ENCODE data around the gene DOCK3. TPM values are rescaled to one million over a fixed set of nuclear protein-coding genes. Genes with fewer than 3 reads are reported as not detected.

Gene DOCK3, protein sequence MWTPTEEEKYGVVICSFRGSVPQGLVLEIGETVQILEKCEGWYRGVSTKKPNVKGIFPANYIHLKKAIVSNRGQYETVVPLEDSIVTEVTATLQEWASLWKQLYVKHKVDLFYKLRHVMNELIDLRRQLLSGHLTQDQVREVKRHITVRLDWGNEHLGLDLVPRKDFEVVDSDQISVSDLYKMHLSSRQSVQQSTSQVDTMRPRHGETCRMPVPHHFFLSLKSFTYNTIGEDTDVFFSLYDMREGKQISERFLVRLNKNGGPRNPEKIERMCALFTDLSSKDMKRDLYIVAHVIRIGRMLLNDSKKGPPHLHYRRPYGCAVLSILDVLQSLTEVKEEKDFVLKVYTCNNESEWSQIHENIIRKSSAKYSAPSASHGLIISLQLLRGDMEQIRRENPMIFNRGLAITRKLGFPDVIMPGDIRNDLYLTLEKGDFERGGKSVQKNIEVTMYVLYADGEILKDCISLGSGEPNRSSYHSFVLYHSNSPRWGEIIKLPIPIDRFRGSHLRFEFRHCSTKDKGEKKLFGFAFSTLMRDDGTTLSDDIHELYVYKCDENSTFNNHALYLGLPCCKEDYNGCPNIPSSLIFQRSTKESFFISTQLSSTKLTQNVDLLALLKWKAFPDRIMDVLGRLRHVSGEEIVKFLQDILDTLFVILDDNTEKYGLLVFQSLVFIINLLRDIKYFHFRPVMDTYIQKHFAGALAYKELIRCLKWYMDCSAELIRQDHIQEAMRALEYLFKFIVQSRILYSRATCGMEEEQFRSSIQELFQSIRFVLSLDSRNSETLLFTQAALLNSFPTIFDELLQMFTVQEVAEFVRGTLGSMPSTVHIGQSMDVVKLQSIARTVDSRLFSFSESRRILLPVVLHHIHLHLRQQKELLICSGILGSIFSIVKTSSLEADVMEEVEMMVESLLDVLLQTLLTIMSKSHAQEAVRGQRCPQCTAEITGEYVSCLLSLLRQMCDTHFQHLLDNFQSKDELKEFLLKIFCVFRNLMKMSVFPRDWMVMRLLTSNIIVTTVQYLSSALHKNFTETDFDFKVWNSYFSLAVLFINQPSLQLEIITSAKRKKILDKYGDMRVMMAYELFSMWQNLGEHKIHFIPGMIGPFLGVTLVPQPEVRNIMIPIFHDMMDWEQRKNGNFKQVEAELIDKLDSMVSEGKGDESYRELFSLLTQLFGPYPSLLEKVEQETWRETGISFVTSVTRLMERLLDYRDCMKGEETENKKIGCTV (N-terminal part only)
- polyA plus RNA-seq (2013, experiment 1 of 2; ENCODE audit: insufficient read length) = 0.13 TPM
- 0.26 TPM for polyA plus RNA-seq (2013, experiment 2 of 2; ENCODE audit: insufficient read length)

DNA sequence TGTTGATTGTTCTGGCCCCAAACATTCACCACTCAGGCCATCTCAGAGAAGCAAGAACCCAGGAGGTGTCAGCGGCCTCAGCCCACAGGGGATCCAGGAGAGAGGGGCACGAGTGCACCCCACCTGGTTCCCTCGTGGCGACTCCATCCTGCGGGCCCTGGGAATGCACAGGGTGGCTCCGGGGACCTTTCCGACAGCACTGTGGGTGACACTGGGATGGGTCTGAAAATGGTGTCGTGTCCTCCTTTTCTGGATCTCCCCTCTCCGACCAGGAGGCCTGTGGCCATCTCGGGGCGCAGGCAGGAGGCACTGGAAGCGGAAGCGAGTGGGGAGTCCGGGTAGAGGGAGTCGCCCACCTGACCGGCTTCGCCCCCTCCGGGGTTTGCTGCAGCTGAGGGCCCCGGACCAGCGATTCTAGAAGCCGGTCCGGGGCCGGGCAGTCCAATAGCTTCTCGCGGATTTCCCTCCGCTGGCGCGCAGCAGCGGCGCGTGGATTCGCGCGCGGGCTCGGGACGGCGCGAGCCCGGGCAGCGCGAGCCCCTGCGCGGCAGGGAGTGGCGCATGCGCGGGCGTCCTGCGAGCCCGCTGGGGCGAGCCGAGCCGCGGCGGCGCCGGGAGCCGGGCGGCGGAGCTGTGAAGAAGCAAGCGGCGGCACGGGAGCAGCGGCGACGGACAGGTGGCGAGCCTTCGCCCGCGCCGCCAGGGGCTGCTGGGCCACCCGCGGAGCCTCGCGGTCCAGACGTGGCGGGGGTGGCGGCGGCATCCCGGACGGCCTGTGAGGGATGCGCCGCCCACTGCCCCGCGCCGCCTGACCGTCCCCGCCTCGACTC is at the start of gene DOCK3:
DOCK3 (plus strand) TSS at position 579 of the 830 bp plus-strand sequence. CDS start 337 bp downstream, outside the sequence.
- peak; percentile 53 for DNase-seq

DNA sequence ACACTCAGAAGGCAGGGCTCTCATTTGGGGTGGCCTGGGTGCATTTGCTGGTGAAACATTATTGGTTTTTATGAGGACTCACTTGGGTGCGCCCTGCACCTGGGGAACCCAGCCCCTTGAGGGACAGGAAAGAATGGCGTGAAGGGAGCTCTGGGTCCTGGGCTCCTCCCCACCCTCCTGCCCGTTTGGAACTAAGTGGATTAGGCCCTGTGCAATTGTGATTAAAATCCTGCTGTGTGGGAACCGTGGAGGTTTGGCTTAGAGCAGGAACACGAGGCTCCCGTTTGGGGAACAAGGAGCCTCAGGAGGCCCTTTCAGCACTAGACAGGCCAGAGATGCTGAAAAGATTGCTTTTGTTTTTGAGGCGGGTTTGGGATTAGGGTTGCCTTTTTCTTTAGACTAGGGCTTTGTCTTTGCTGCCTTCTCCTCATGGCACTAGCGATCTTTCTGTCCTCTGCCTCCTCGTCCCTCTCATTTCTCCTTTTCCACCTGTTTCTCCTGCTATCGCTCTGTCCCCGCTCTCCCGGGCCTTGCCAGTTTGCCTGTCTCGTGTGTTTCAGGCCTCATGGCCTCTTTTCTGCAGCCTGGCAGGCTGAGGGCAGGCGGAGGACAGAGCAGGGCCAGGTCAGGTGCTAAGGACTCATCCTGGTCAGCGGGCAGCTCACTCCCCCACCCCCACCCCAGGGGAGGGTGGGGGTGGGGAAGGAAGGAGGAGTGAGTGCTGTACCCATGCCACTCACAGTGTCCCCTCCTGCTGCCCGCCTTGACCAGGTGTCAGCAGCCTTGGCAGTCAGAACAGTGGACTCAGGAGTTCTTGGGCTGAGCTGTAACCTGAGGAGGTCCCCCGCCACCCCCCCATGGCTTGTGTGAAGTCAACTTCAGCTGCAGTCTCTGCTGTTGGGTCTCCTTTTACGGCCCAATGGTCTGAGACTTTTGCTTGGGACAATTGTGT is 49.2 kb upstream of the DOCK3 start:
- no peak for DNase-seq

DNA sequence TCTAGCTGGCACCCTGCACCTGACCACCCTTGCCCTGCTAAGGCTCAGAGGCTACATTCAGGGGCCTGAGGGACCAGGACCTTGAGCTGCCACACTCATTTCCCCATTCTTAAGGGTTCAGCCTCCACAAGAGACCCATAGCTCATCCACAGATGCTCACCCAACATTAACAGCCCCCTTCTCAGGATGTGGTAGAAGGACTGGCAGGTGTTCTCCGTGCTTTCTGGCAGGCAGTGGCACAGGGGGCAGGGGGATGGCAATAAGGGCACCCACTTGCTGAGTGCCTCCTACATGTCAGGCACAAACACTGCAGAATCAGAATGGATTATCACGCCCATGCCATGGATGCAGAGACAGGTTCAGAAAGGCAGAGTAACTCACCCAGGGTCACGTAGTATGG is 48.3 kb upstream of the DOCK3 start:
- no peak for DNase-seq

DNA sequence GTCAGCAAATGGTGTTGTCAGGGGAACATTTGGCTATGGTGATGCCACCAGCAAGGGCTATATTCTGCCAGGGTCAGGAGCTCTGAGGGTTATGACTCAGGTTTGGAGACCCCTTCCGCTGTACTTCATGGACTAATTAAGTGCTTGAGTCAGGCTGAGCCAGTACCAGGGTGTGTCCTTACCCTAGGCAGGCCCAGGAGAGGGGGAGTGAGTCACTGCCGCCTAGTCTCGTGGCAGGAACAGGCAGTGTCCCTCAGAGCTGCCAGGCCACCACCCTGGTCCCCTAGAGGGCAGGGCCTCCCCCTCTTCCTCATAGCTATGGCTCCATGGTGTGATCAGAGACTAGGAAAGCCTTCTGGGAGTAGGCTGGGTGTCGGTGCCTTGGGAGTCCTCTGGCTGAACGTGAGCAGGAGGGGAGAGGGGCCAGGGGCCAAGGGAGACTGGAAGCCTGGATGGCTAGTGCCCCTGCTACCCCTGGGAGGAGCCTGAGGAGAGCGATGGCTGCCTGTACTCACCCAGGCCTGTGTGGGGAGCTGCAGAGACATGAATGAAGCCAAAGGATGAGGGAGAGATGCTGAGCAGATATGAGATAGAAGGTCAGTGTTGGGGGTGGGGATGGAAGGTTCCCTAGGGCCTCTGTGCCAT is 47.2 kb upstream of the DOCK3 start:
- peak; percentile 75 for DNase-seq

DNA sequence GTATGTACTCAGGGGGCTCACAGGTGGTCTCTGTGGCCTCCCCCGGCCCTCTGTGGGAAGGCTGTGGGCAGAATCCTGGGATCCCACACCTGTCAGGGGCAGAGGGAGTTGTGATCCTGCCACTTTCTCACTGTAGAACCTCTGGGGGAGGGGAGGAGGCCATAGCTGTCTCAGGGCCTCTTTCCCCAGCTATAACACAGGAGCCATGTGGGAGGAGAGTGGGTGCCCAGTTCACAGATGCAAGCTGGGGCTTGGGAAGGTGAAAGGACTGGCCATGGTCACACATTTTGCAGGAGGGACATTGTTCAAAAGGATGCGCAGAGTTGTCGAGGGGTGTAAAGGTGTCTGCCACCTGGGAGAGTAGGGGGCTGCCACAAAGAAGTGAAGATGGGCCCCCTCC is 46.1 kb upstream of the DOCK3 start:
- no peak for DNase-seq

DNA sequence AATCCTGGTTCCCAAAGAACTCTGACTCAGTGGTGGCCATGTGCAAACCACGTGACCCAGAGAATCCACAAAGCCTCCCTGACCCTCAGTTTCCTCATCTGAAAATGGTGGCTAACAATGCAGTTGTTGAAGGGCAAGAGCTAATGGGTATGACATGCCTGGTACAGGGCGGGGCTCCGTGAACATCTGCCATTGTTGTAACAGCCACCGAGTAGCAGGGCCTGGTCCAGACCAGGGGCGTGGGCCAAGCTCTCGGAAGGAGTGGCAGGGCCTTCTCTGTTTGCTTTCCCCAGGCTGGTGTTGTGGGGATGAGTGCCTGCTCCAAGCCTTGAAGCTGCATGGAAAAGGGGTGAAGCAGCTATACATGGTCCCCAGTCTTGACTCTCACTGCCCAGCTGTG is 44.3 kb upstream of the DOCK3 start:
- no peak for DNase-seq

DNA sequence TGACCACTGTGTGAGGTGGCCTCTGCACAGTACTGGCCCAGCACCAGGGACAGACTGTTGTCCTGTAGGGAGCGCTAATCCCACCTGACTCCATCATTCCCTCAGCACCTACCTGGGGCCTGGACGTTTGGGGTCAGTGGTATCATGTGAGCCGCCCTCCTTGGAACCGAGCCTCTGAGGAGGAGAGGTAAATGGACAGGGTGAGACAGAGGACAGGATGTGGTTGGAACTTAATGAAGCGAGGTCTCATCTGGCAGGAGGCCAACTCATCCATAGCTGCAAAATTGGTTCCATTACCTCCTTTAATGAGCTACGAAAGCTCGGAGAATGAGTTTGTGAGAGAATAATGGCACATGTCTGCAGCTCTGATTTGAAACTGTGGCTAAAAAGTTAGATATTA is 43.9 kb upstream of the DOCK3 start:
- DNase-seq = no peak

DNA sequence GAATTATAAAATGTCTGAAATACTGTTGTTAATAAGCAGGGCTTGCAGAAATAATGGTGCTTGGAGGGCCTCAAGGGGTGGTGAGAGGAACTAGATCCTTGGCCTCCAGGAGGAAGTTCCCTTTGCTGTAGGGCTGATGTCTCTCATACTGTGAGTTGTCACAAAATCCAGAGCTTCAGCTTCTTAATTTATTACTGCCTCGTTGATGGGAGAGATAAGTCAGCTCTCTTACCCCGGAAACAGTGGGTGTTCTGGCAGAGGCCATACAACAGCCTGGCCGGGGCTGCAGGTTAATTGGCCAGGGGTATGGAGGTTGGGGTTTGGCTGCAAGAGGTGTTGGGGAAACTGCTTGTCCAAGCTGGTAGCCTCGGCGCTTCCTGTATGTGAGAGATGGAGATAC is 42.3 kb upstream of the DOCK3 start:
- DNase-seq = no peak

DNA sequence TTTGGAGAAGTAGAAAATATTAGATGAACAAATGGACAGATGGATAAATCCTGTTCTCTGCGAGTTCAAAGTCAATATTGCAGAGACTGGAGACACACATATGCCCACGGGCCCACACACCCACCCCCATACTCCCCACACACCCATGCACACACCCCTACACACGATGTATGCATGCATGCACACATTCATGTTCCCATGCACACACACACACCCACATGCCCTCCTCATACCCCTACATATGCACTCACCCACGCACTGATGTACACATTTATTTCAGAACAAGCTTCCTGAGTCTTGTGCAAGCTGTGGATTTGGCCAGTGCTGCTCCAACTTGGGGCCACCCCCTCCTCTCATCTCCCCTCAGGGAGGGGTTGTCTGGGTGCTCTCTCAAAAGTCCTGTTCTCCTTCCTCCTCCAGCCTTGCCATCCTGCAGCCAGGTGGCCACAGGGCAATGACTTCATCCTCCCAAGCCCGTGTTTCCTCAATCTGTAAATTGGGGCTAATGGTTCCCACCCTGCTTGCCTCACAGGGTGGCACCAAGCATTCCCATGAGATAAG is 41.4 kb upstream of the DOCK3 start:
- DNase-seq = no peak

DNA sequence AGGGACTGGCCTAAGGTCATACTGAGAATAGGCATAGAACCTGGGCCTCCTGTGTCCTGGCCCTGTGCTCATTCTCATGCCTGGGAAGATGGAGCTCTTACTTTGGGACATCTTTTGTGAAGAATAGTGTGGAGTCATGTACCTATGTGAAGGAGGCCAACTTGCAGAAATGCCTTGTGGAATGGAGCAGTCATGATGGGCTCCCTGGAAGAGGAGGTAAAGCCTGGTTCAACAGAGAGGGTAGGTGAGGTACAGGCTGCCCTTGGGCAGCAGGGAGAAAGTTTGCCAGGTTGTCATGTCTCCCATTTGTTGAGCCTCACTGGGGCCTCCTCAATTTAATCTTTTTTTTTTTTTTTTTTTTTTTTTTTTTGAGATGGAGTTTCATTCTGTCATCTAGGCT is 39.7 kb upstream of the DOCK3 start:
- no peak for DNase-seq

DNA sequence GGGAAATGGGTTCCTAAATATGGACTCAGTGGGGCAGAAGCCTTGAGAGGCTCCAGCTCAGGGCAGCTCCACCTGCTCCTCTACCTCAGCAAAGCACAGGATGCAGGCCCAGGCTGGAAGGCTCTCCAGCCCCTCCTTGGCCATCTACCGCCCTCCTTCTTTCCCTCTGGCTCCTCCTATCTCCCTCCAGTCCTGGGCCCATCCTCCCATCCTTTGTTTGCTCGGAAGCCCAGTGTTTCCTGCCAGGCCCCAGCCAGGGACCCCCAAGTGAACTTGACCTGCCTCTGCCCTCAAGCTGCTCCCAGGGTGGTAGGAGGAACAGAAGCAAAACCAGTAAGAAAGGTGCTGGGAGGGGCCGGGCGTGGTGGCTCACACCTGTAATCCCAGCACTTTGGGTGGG is 37.7 kb upstream of the DOCK3 start:
- DNase-seq = no peak

DNA sequence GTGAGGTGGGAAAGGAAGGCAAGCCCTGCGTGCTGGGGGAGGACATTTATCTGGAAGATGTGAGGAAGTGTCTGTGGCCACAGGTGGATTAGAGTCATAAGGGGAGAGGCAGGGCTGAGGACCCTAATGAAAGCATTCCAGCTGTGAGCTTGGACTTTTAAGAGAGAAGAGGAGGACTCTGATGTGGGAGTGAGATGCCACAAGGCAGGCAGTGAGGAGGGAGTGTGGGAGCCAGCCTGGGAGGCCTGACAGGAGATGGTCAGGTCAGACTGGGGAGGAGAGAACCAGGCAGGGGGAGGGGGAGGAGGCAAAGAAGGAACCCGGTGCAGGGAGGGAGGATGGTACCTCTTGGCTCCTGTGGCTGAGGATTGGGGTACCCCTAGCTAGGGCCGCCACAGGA is 36.8 kb upstream of the DOCK3 start:
- no peak for DNase-seq

DNA sequence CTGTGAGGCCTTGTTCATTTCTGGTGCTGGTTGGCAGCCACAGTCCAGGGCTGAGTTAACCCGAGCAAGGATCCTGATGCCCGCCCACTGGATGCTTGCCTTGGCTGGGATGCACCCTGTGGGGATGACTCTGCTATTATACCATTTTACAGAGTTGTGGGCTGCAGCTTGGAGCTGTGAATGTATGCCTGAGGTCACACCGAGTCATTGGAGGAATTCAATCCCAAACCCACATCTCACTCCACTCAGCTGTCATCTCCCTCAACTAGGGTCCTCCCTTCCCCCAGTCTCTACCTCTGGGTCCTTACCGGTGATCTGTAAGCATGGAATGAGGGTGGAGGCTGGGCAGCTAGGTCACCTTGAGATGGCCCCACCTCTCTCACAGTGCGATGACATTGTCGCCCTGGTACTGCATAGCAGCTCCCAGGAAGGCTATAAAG is 35.7 kb upstream of the DOCK3 start:
- DNase-seq = peak; percentile 74

DNA sequence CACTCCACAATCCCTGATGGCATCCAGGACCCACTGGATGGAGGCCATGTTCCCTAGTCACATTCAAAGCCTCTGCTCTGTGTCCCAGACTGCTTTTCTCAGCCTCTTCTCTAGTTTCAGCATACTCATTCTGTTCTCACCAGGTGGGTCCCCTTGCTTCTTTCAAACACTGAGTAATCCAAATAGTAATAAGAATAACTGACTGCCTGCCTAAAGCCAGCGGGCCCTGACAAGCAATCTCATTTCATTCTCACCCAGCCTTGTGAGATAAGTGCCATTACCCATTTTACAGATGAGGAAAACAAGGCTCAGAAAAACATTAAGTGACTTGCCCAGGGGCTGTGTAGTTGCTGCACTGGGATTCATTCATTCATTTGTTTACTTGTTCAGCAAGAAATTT is 32.3 kb upstream of the DOCK3 start:
- no peak for DNase-seq

DNA sequence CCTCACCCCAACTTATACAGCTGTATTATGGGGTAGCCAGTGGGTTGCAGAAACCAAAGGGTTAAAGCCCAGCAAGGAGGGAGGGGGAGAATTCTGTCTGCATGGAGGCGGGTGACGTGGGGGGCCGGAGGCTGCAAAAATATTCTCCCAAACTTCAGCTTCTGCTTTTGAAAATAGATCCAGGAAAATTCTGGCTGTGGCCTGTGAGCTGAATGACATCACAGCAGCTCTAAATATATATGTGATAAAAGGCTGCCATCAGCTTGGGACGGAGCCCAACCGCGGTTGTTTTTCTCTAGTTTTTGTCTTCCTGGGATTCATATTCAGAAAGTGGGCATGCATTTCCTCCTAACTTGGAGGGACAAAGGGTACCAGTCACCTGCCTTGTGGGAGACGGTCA is 30.2 kb upstream of the DOCK3 start:
- no peak for DNase-seq

DNA sequence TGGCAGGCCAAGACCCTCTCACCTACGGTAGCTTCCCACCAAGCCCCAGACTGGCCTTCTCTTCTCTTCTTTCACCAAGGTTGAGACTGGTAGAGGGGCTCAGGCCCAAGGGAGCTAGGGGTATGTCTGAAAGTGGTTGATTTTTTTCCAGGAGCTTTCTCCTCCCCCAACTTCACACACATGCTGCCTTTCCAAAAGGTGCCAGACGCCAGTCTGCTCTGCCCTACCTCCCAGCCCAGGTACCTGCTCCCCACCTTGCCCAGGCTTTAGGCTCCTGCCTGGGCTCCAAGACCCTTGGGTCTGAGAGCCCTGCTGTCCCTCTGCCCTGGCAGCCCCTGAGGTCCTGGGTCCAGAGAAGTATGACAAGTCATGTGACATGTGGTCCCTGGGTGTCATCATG is 29.3 kb upstream of the DOCK3 start:
- no peak for DNase-seq

DNA sequence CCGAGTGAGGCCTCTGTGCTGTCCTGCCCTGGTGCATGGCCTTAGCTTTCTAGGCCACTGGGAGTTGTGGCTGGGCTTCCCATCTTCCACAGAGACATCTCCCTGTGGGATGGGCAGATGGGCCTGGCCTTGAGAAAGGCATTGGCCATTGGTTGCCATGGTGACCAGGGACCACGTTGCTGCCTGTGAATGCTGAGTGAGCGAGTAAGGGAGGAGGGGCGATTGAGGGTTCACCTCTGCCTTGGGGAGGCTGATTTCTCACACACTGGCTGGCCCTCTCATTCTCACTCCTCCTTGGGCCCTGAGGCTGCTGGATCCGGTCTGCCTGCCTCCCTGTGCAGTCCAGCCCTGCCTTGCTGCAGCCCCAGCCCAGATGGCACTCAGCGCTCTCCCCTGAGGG is 26.4 kb upstream of the DOCK3 start:
- DNase-seq = peak; percentile 17

DNA sequence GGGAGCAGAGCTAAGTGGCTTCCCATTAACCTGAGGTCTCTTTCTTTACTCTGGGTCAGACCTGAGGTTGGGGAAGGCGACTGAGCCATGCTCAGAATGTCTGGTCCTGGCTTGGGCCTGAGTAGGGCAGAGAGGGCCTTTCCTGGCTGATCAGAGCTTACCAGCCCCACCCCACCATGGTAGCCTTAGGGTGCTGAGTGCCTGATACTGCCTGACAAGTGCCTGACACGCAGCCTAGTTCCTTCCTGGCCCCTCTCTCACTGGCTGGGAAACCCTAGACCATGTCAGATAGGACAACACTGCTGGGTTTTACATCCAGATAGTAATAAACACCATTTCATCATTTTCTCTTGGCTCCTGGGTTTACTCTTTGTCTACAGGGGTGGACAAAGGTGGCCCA is 25.8 kb upstream of the DOCK3 start:
- no peak for DNase-seq

DNA sequence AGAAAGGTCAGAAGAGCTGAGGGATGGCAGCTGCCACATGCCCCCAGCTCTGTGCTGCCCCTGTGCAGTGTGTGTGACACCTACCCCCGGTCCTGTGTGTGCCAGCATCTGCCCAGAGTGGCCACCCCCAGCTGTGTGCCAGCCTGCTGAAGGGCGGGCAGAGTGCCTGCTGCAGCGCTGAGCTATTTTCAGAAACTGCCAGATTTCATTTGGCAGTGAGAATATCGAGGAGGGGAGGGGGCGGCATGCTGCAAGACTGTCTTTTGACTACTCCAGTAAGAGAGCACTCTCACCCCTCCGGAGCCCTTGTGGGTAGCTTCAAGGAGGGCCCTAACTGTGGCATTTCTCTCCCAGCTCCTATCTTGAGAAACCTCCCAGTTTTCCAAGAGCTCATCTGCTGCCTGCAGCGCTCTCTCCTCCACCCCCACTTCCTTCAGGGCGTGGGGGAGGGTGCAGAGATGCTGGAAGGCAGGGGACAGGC is 25.2 kb upstream of the DOCK3 start:
- DNase-seq = no peak

DNA sequence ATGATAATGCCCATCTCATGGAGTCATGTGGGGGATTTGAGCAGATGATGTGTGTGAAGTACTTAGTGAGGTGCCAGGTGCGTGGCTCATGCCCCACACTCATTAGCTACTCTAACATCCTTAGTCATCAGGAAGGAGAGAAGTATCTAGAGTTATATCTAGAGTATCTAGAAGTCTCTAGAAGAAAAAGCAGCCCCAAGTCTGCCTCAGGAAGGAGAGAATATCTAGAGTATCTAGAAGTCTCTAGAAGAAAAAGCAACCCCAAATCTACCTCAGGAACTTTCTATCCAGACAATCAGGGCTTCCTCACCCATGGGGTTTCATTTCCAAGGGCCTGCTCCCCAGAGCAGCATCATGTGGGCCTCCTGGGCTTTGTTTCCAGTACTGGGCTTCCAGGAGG is 24.7 kb upstream of the DOCK3 start:
- DNase-seq = no peak
